ENCODE measurements around the gene GRIA1. TPM values are rescaled to one million over a fixed set of nuclear protein-coding genes. Genes with fewer than 3 reads are reported as not detected.

Gene GRIA1
- total RNA-seq, 1 donor = 1.1 TPM

- TF ChIP-seq CTCF (IDR thresholded peaks at IDR 0.05; ENCODE audit: extremely low read depth, low read depth, low read length) = no peak
- Histone ChIP-seq H2AFZ (ENCODE audit: low read length) (no peak overlapping the region), H3K36me3 (ENCODE audit: insufficient read depth, low read length) (no peaks in the 10 kb centered on the region), H4K20me1 (ENCODE audit: insufficient read depth, low read length) (no peaks in the 10 kb centered on the region), H3K79me2 (ENCODE audit: insufficient read depth, low read length) (no peaks in the 10 kb centered on the region), H3K4me2 (ENCODE audit: insufficient read depth, low read length) (no peak overlapping the region), H3K9me3 (ENCODE audit: low read depth, low read length) (no peaks in the 10 kb centered on the region), H3K27me3 (ENCODE audit: insufficient read depth, low read length) (no peaks in the 10 kb centered on the region), H3K27ac (ENCODE audit: low read depth, low read length) (no peak overlapping the region), H3K4me3 (ENCODE audit: insufficient read depth, low read length) (no peak overlapping the region), H3K4me1 (ENCODE audit: insufficient read depth, low read length) (peaks cover 20% of the 10 kb centered on the region)
- no peak for DNase-seq (ENCODE audit: insufficient read length, low spot score, missing footprints)
Observed at GRCh38 chr5:153491856-153492255, 1.4 kb downstream of the GRIA1 start.

- no peaks in the 10 kb centered on the region for H3K36me3 ChIP-seq (ENCODE audit: insufficient read depth, low read length)
- no peak overlapping the region for H2AFZ ChIP-seq (ENCODE audit: low read length)
- H3K4me2 ChIP-seq (ENCODE audit: insufficient read depth, low read length) = no peak overlapping the region
- no peak for DNase-seq (ENCODE audit: insufficient read length, low spot score, missing footprints)
- H3K79me2 ChIP-seq (ENCODE audit: insufficient read depth, low read length) = no peaks in the 10 kb centered on the region
- H3K4me3 ChIP-seq (ENCODE audit: insufficient read depth, low read length) = no peak overlapping the region
- H3K27ac ChIP-seq (ENCODE audit: low read depth, low read length) = no peak overlapping the region
- peaks cover 6% of the 10 kb centered on the region for H3K4me1 ChIP-seq (ENCODE audit: insufficient read depth, low read length)
- H3K27me3 ChIP-seq (ENCODE audit: insufficient read depth, low read length) = no peaks in the 10 kb centered on the region
- no peaks in the 10 kb centered on the region for H3K9me3 ChIP-seq (ENCODE audit: low read depth, low read length)
- TF ChIP-seq CTCF (IDR thresholded peaks at IDR 0.05; ENCODE audit: extremely low read depth, low read depth, low read length) = peak; percentile 87
- H4K20me1 ChIP-seq (ENCODE audit: insufficient read depth, low read length) = no peaks in the 10 kb centered on the region
Observed at GRCh38 chr5:153496835-153497234, 6.4 kb downstream of the GRIA1 start.

- no peak for DNase-seq (ENCODE audit: insufficient read length, low spot score, missing footprints)
- no peak for TF ChIP-seq CTCF (IDR thresholded peaks at IDR 0.05; ENCODE audit: extremely low read depth, low read depth, low read length)
Observed at GRCh38 chr5:153498516-153498915, 8.0 kb downstream of the GRIA1 start.

GRCh38 chr5:153500178-153500577, 9.7 kb downstream of the GRIA1 start:
- no peaks in the 10 kb centered on the region for H3K9me3 ChIP-seq (ENCODE audit: low read depth, low read length)
- no peak overlapping the region for H2AFZ ChIP-seq (ENCODE audit: low read length)
- H3K27ac ChIP-seq (ENCODE audit: low read depth, low read length) = no peak overlapping the region
- no peaks in the 10 kb centered on the region for H3K27me3 ChIP-seq (ENCODE audit: insufficient read depth, low read length)
- H3K79me2 ChIP-seq (ENCODE audit: insufficient read depth, low read length) = no peaks in the 10 kb centered on the region
- DNase-seq (ENCODE audit: insufficient read length, low spot score, missing footprints) = no peak
- peaks cover 6% of the 10 kb centered on the region for H3K4me1 ChIP-seq (ENCODE audit: insufficient read depth, low read length)
- TF ChIP-seq CTCF (IDR thresholded peaks at IDR 0.05; ENCODE audit: extremely low read depth, low read depth, low read length) = no peak
- H3K36me3 ChIP-seq (ENCODE audit: insufficient read depth, low read length) = no peaks in the 10 kb centered on the region
- no peaks in the 10 kb centered on the region for H4K20me1 ChIP-seq (ENCODE audit: insufficient read depth, low read length)
- H3K4me3 ChIP-seq (ENCODE audit: insufficient read depth, low read length) = no peak overlapping the region
- no peak overlapping the region for H3K4me2 ChIP-seq (ENCODE audit: insufficient read depth, low read length)

More at GRCh38 chr5:153498516-153498915, 8.0 kb downstream of the GRIA1 start:
- Histone ChIP-seq H3K27me3 (ENCODE audit: insufficient read depth, low read length) (no peaks in the 10 kb centered on the region), H3K4me1 (ENCODE audit: insufficient read depth, low read length) (peaks cover 6% of the 10 kb centered on the region), H3K9me3 (ENCODE audit: low read depth, low read length) (no peaks in the 10 kb centered on the region), H4K20me1 (ENCODE audit: insufficient read depth, low read length) (no peaks in the 10 kb centered on the region), H3K4me2 (ENCODE audit: insufficient read depth, low read length) (no peak overlapping the region), H3K27ac (ENCODE audit: low read depth, low read length) (no peak overlapping the region), H2AFZ (ENCODE audit: low read length) (peak overlapping the region; percentile 26), H3K4me3 (ENCODE audit: insufficient read depth, low read length) (no peak overlapping the region), H3K36me3 (ENCODE audit: insufficient read depth, low read length) (no peaks in the 10 kb centered on the region), H3K79me2 (ENCODE audit: insufficient read depth, low read length) (no peaks in the 10 kb centered on the region)

Data from osteoblast (primary cell).